Measurements from ENCODE around the gene XYLT1.

DNA sequence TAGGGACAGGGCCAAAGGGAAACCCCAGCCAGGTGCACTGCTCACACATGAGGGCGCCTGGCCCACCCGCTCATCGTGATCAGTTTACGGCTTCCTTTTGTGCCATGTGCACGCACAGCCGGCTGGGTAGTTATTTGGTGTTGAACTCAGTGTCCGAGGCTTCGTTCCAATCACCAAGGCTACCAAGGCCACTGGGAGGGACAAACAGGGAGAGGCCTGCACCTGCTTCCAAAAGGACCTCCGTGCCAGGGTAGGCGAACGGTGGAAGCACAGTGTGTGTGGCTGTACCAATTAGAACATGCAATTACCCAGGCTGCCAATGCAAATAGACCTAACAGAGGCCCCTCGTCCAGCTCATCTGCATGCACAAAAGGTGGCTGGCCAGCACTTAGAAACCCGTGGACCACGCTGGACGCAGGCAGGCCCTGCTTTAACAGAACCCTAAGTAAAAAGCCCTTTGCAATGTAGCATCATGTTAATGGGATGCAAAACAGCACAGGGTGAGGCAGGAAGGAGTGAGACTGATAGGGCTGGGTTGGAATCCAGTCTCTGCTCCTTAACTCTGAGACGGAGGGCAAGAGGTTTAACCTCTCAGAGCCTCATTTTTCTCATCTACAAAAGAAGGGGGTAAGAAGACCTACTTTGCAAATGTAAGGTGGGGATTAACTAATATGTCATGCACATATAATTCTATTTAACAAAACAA, 204.0 kb downstream of the XYLT1 start:
- TF ChIP-seq, protein P1, sequence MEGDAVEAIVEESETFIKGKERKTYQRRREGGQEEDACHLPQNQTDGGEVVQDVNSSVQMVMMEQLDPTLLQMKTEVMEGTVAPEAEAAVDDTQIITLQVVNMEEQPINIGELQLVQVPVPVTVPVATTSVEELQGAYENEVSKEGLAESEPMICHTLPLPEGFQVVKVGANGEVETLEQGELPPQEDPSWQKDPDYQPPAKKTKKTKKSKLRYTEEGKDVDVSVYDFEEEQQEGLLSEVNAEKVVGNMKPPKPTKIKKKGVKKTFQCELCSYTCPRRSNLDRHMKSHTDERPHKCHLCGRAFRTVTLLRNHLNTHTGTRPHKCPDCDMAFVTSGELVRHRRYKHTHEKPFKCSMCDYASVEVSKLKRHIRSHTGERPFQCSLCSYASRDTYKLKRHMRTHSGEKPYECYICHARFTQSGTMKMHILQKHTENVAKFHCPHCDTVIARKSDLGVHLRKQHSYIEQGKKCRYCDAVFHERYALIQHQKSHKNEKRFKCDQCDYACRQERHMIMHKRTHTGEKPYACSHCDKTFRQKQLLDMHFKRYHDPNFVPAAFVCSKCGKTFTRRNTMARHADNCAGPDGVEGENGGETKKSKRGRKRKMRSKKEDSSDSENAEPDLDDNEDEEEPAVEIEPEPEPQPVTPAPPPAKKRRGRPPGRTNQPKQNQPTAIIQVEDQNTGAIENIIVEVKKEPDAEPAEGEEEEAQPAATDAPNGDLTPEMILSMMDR (IDR thresholded peaks at IDR 0.05; ENCODE audit: low read depth, low read length): no peak
- TF ChIP-seq EZH2phosphoT487 (IDR thresholded peaks at IDR 0.05; ENCODE audit: low read depth): no peak

All from OCI-LY3 (cell line).